ENCODE results near the gene KCNH8. TPM values are rescaled to one million over a fixed set of nuclear protein-coding genes. Genes with fewer than 3 reads are reported as not detected.

KCNH8 gene
- total RNA-seq, 1 experiment from 2014 or later = 3.7 TPM

GRCh38 chr3:19231792-19232461 is 83.6 kb downstream of the KCNH8 start:
- H3K27ac ChIP-seq (ENCODE audit: insufficient read length, low read depth, low read length) = no peak overlapping the region
- WGBS (ENCODE audit: extremely low coverage, insufficient read length, low lambda C conversion rate) = no CpG with 5 or more reads among the region's 4 CpGs
- no peak overlapping the region for H3K4ac ChIP-seq (ENCODE audit: low read depth, low read length)
- no peak overlapping the region for H3T11ph ChIP-seq (ENCODE audit: low read length)
- H2AFZ ChIP-seq (ENCODE audit: low read length) = no peak overlapping the region
- no peak overlapping the region for H3K23ac ChIP-seq (ENCODE audit: insufficient read length, low read depth, low read length)
- no peak overlapping the region for H2BK20ac ChIP-seq (ENCODE audit: low read depth, low read length, poor library complexity, severe bottlenecking)
- H3K27me3 ChIP-seq (ENCODE audit: insufficient read depth, low read length) = no peaks in the 10 kb centered on the region
- no peaks in the 10 kb centered on the region for H3K79me1 ChIP-seq (ENCODE audit: insufficient read depth, low read depth, low read length, poor library complexity, severe bottlenecking)
- H3K56ac ChIP-seq (ENCODE audit: insufficient read length, low read depth, low read length) = no peak overlapping the region
- no peak overlapping the region for H3K9ac ChIP-seq (ENCODE audit: extremely low read depth, insufficient read length, low read length)
- Mint-ChIP-seq H3K27me3 (ENCODE audit: low read depth) (no peaks in the 10 kb centered on the region), H3K4me1 (peaks cover 12 to 21% of the 10 kb centered on the region in 2 experiments), H3K9me3 (peaks cover 3 to 4% of the 10 kb centered on the region in 2 experiments; a peak in 2 of 5 replicates), H3K36me3 (ENCODE audit: insufficient read depth in 1 of 3, low read depth in 3 of 3) (peaks cover 0 to 6% (median 2%) of the 10 kb centered on the region in 3 experiments; a peak in 4 of 7 replicates), H3K4me3 (no peak overlapping the region), H3K27ac (no peak overlapping the region)
- no peaks in the 10 kb centered on the region for H3K9me3 ChIP-seq (ENCODE audit: control insufficient read depth, low read depth, low read length)
- no peak overlapping the region for H2BK12ac ChIP-seq (ENCODE audit: insufficient read length, low read depth, low read length)
- no peak overlapping the region for H2AK5ac ChIP-seq (ENCODE audit: insufficient read length, low read length)
- no peak overlapping the region for H2BK120ac ChIP-seq (ENCODE audit: low read depth, low read length, poor library complexity, severe bottlenecking)
- no peaks in the 10 kb centered on the region for H3K23me2 ChIP-seq (ENCODE audit: insufficient read length, low read depth, low read length, poor library complexity, severe bottlenecking)
- H3K79me2 ChIP-seq (ENCODE audit: insufficient read depth, low read length) = no peaks in the 10 kb centered on the region
- H4K5ac ChIP-seq (ENCODE audit: insufficient read length, low read depth, low read length) = no peak overlapping the region
- TF ChIP-seq CTCF (conservative IDR thresholded peaks at IDR 0.05) = no peak
- H3K18ac ChIP-seq (ENCODE audit: insufficient read length, low read depth, low read length) = no peak overlapping the region
- H2BK5ac ChIP-seq (ENCODE audit: insufficient read length, low read length) = no peak overlapping the region
- H4K8ac ChIP-seq (replicated peaks; ENCODE audit: insufficient read length, low read depth, low read length) = no peak overlapping the region
- no peaks in the 10 kb centered on the region for H3K4me1 ChIP-seq (ENCODE audit: insufficient read depth, low read length)
- no peaks in the 10 kb centered on the region for H4K20me1 ChIP-seq (ENCODE audit: control insufficient read depth, insufficient read depth, insufficient read length)
- H2BK15ac ChIP-seq (ENCODE audit: low read depth, low read length) = no peak overlapping the region
- H4K91ac ChIP-seq (ENCODE audit: insufficient read length, low read depth, low read length) = no peak overlapping the region
- no peak for DNase-seq
- no peak overlapping the region for H3K4me2 ChIP-seq (ENCODE audit: insufficient read depth, insufficient read length, low read length)
- H3K14ac ChIP-seq (ENCODE audit: insufficient read depth, low read length) = no peak overlapping the region
